Measurements from ENCODE around the gene PTCH2.

GRCh38 chr1:44828841-44829440 lies 14.1 kb downstream of the PTCH2 start:
- no peak for TF ChIP-seq CTCF (IDR thresholded peaks at IDR 0.05)
- TF ChIP-seq E2F4 (CRISPR knock-in tag; IDR thresholded peaks at IDR 0.05; ENCODE audit: borderline replicate concordance, low read depth) = no peak
- TF ChIP-seq ATF3 (CRISPR knock-in tag; conservative IDR thresholded peaks at IDR 0.05) = no peak
- TF ChIP-seq CDX4 (CRISPR knock-in tag; IDR thresholded peaks at IDR 0.05; ENCODE audit: borderline replicate concordance) = no peak
- no peak for TF ChIP-seq GABPB1 (CRISPR knock-in tag; IDR thresholded peaks at IDR 0.05)
- TF ChIP-seq ETV6 (CRISPR knock-in tag; IDR thresholded peaks at IDR 0.05) = no peak
- TF ChIP-seq ATF2 (CRISPR knock-in tag; IDR thresholded peaks at IDR 0.05; ENCODE audit: borderline replicate concordance, low read depth) = no peak
- TF ChIP-seq GRHL2 (CRISPR knock-in tag; IDR thresholded peaks at IDR 0.05; ENCODE audit: insufficient replicate concordance, severe bottlenecking) = no peak
- TF ChIP-seq TEAD4 (CRISPR knock-in tag; IDR thresholded peaks at IDR 0.05) = no peak
- no peak for TF ChIP-seq MAX (CRISPR knock-in tag; IDR thresholded peaks at IDR 0.05)
- no peak for TF ChIP-seq TP53 (CRISPR knock-in tag; IDR thresholded peaks at IDR 0.05)
- no peak for TF ChIP-seq NFATC4 (CRISPR knock-in tag; IDR thresholded peaks at IDR 0.05)
- TF ChIP-seq HMGXB4 (CRISPR knock-in tag; IDR thresholded peaks at IDR 0.05) = no peak
- TF ChIP-seq ZNF232 (CRISPR knock-in tag; IDR thresholded peaks at IDR 0.05) = no peak

Data from WTC11 (cell line).